Upper lobe of left lung (tissue), 4 donors: ENCODE results near the gene SCTR.

Source experiments
- CTCF ChIP-seq, 6 experiments: fragments of 450-650 bp in 4 of 6; fragments of 200-600 bp in 2 of 6; sonication (generic) in 2 of 6; IDR thresholded peaks; one replicate each; pipeline ENCODE4 v1.5.1; 2016 to 2019; ENCODE audit warnings: antibody characterized with exemption in 6 of 6
- EP300 ChIP-seq, 4 donors: sonication (generic); formaldehyde crosslinking; IDR thresholded peaks; one replicate each; pipeline ENCODE4 v1.5.1; 2017; ENCODE audit warnings: antibody characterized with exemption in 4 of 4, control low read depth in 2 of 4
- POLR2A ChIP-seq, 4 donors: fragments of 450-650 bp; IDR thresholded peaks; one replicate each; pipeline ENCODE4 v1.5.1; 2016 to 2017; ENCODE audit warnings: antibody characterized with exemption in 4 of 4, mild to moderate bottlenecking in 2 of 4
- POLR2AphosphoS5 ChIP-seq, 2 donors: sonication (generic); formaldehyde crosslinking; IDR thresholded peaks; one replicate each; pipeline ENCODE4 v1.5.1; 2017; ENCODE audit warnings: antibody characterized with exemption in 2 of 2

DNA sequence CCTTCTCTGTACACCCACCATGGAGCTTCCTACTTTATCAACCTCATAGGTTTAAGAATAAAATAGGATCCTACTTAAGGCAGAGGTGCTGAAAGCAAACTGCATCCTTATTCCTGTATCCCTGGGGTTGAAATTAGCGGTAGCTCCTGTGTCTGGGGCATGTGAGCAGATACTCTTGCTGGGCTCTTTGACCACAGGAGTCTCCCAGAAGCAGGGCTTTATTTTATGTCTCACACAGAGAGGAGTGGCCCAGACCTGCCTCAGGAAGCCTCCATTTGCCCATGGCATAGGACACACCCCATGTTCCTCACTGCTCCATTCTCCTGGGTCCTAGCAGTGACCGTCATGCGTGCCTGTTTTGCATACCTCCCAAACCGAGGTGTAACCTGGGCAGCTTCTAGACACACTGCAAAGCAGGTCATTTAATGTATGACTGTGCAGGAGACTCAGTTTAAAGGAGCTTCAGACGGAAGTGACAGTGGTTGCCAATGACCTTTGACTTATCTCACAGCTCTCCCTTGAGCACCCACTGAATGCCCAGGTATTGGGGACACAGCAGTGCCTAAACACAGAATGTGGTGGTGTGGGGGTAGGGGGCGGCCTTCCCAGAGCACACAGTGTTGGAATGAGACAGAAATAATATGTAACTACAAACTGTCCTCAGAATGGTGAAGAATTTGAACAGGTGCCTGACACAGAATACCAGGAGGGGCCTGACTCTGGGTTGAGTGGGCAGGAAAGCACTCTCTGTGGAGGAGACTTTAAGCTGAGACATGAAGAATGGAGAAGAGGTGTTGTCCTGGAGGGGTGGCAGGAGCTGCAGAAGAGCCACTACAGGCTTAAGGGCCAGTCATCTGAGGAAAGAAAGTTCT lies 89.0 kb downstream of the SCTR start:
- TF ChIP-seq CTCF (IDR thresholded peaks at IDR 0.05) (no peak), POLR2AphosphoS5 (IDR thresholded peaks at IDR 0.05) (no peak), POLR2A (IDR thresholded peaks at IDR 0.05) (no peak), EP300 (IDR thresholded peaks at IDR 0.05) (no peak)
